ENCODE measurements around the gene GNPNAT1.

GNPNAT1 gene

DNA sequence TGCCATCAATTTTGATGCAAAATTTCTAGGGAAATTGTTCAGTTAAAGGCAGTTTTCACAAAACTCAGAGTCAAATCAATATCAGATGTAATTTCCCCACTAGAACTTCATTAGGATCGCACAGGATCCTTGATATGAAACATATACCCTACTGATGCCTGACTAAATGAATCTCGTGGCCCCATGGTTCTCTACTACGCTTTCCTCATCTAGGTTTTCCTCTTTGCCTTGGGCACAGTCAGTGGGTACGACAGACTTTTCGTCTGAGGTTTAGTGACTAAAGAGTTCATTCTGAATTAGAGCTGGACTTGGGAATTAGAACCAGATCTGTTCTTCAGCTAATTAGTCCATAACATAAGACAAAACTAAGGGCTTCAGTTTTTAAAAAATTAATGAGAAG lies 42.5 kb upstream of the GNPNAT1 start:
- CTCF ChIA-PET, result interaction anchor here (1.0 to 2.1 kb wide), 3 partner anchors 12 to 127 kb away, joined by 3 to 7 read pairs (median 6); no protein-coding TSS in a partner anchor
- POLR2A ChIA-PET, result no interaction called here
- TF ChIP-seq, protein P1, sequence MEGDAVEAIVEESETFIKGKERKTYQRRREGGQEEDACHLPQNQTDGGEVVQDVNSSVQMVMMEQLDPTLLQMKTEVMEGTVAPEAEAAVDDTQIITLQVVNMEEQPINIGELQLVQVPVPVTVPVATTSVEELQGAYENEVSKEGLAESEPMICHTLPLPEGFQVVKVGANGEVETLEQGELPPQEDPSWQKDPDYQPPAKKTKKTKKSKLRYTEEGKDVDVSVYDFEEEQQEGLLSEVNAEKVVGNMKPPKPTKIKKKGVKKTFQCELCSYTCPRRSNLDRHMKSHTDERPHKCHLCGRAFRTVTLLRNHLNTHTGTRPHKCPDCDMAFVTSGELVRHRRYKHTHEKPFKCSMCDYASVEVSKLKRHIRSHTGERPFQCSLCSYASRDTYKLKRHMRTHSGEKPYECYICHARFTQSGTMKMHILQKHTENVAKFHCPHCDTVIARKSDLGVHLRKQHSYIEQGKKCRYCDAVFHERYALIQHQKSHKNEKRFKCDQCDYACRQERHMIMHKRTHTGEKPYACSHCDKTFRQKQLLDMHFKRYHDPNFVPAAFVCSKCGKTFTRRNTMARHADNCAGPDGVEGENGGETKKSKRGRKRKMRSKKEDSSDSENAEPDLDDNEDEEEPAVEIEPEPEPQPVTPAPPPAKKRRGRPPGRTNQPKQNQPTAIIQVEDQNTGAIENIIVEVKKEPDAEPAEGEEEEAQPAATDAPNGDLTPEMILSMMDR (IDR thresholded peaks at IDR 0.05; ENCODE audit: control extremely low read depth, extremely low read depth, low read depth, missing control alignments), result no peak
- DNase-seq (ENCODE audit: extremely low spot score), result no peak

DNA sequence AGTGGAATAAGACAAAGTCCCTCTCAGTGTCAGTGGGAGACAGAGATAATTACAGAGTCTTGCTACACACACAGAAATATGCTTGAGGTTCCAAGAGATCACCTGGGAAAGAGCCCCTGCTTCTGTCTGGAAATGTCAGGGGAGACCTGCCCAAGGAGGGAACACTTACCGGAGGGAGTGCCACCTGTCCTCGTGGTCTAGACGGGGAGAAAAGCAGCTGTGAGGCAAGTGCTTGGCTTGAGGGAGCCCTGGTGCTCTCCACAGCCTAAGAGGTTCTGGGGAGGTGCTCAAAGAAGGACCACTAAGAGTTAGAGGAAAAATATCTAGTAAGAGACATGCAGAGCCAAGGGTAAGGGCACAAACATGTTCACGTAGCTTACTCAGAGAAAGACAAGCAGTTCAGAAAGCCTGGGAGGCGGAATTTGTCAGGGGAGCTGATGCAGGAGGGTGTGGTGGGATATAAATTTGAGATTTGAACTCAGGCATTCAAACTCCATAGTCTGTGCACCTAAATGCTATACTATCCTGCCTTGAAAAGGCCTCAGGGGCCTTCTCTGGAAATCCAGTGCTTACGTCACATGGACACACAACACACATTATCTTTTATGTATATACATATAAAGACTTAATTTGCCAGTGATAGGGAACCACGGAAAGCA lies 38.2 kb upstream of the GNPNAT1 start:
- DNase-seq (ENCODE audit: extremely low spot score), result no peak
- POLR2A ChIA-PET, result no interaction called here
- TF ChIP-seq, protein P1 (IDR thresholded peaks at IDR 0.05; ENCODE audit: control extremely low read depth, extremely low read depth, low read depth, missing control alignments), result no peak
- CTCF ChIA-PET, result interaction anchor here (1.0 to 1.9 kb wide), 4 partner anchors 14 to 475 kb away, joined by 3 to 4 read pairs (median 3); no protein-coding TSS in a partner anchor

DNA sequence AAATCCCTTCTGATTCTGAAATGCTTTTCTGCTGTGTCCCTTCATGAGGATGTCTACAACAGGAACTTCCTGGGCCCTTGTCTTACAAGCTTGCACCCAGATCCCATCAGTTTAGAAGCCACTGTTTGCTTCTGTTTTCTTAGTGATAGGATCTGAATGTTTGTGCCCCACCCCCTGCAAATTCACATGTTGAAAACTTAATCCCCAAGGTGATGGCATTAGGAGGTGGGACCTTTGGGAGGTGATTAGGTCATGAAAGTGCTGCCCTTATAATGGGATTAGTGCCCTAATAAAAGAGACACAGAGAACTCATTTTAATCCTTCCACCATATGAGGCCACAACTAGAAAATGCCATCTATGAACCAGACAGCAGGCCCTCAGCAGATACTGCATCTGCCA lies 36.0 kb upstream of the GNPNAT1 start:
- ChIA-PET POLR2A (no interaction called here), CTCF (no interaction called here)
- DNase-seq (ENCODE audit: extremely low spot score), result no peak
- TF ChIP-seq, protein P1 (IDR thresholded peaks at IDR 0.05; ENCODE audit: control extremely low read depth, extremely low read depth, low read depth, missing control alignments), result no peak

DNA sequence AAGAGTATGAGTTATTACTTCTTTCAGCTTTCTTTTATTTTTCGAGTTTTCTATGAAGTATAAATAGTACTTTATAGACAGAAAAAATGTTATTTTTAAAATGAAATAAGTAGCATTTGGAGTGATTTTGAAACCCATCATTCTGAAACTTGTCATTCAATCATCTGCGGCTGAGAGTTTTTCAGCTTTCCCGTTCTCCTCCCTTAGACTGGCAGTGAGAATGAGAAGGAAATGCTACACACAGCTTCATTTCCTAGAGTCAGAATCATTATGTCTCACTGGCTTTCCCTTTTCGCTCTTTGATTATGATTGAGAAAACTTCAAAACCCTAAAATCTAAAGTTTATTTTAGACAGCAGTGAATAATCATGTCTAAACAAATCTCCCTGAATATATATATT lies 33.7 kb upstream of the GNPNAT1 start:
- TF ChIP-seq, protein P1 (IDR thresholded peaks at IDR 0.05; ENCODE audit: control extremely low read depth, extremely low read depth, low read depth, missing control alignments), result no peak
- ChIA-PET POLR2A (no interaction called here), CTCF (interaction anchor here (0.7 to 5.2 kb wide), 15 partner anchors 10 to 1523 kb away, joined by 3 to 51 read pairs (median 4); partner anchors contain the start of gene GNPNAT1)
- no peak for DNase-seq (ENCODE audit: extremely low spot score)

DNA sequence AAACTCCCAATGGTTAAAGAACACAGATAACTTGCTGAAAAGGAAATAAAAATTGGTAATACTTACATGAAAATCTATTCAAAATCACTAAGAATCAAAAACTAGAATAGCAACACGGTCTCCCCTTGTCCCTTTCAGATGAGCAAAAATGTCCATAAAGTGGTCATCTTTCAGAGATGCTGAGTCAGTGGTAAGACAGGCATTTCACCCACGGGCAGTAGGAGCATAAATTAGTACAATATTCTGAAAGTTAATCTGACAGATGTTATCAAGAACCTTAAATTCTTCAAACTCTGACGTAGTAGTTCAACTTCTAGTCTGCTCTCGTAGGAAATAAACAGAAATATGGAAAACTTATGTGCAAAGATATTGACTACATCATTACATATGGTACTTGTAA lies 33.1 kb upstream of the GNPNAT1 start:
- CTCF ChIA-PET, result interaction anchor here (0.7 to 5.2 kb wide), 14 partner anchors 9 to 1524 kb away, joined by 3 to 51 read pairs (median 4); partner anchors contain the start of gene GNPNAT1
- no peak for DNase-seq (ENCODE audit: extremely low spot score)
- TF ChIP-seq, protein P1 (IDR thresholded peaks at IDR 0.05; ENCODE audit: control extremely low read depth, extremely low read depth, low read depth, missing control alignments), result no peak
- POLR2A ChIA-PET, result no interaction called here

DNA sequence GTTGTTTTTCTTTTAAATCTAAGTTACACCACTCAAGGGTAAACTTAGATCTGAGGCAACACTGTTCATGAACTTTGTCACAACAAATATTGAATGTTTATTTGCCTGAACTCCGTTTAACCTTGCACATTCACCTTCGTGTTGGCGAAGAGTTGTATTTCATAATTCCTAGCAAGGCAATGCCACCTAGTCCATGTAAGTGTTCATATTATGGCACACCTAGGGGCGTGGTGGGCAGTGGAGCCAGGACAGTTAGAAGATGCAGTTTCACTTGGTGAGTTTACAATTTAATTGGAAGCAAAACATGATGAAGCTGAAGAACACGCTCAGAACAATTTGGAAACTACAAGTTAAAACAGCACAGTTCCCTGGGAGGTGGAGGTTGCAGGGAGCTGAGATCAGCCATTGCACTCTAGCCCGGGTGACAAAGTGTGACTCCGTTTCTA lies 30.4 kb upstream of the GNPNAT1 start:
- CTCF ChIA-PET, result interaction anchor here (1.0 to 5.2 kb wide), 7 partner anchors 13 to 474 kb away, joined by 3 to 51 read pairs (median 3); no protein-coding TSS in a partner anchor
- DNase-seq (ENCODE audit: extremely low spot score), result no peak
- TF ChIP-seq, protein P1 (IDR thresholded peaks at IDR 0.05; ENCODE audit: control extremely low read depth, extremely low read depth, low read depth, missing control alignments), result no peak
- POLR2A ChIA-PET, result no interaction called here
